Measurements from ENCODE around the gene VIPR1.

VIPR1 gene

GRCh38 chr3:42493798-42494151 lies 8.7 kb upstream of the VIPR1 start:
- DNase-seq = no peak

- DNase-seq = no peak
Observed at GRCh38 chr3:42495393-42495792, 7.0 kb upstream of the VIPR1 start.

DNA sequence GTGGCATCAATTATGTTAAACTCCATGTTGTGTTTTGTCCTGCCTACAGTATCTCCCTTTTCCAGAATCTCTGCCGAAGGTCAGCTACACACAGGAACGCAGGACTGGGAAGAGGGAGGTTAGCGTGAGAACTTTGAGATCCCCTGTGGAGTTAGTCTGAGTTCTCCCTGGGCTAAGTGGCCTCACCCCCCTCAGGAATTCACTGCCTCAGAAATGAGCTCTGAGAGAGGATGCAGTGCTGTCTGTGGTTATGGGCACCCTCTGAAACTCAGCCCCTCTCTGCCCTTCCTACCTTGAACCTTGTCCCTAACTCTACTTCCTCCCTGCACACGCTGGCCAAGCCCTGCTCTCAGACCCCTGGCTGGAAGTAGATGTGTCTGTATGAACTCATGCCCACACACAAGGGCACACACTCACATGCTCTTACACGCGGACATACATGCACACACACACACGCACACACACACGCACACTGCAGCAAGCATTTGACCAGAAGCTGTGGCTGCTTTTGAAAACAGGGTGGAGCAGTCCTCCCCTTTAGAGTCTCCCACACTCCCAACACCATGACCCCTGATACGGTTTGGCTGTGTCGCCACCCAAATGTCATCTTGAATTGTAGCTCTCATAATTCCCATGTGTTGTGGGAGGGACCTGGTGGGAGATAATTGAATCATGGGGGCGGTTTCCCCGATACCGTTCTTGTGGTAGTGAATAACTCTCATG lies 5.3 kb upstream of the VIPR1 start:
- no peak for DNase-seq

DNA sequence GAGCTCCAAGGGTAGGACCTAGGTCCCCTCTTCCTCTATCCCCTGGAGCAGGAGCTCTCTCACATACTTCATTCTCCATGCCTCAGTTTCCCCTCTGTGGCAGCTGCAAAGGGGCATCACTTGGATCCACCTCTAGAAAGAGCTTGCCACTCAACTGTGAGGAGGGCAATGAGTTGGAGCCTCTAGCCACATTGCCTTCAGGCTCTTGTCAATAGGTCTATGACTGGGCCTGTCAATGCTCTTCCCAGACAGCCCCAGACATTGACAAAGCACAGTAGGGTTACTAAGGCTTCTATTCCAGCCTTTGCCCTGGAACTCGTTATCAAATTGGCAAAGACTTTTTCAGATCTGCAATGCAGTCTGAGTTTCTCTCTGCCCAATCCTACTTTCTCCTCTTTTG lies 4.4 kb upstream of the VIPR1 start:
- DNase-seq = no peak

DNA sequence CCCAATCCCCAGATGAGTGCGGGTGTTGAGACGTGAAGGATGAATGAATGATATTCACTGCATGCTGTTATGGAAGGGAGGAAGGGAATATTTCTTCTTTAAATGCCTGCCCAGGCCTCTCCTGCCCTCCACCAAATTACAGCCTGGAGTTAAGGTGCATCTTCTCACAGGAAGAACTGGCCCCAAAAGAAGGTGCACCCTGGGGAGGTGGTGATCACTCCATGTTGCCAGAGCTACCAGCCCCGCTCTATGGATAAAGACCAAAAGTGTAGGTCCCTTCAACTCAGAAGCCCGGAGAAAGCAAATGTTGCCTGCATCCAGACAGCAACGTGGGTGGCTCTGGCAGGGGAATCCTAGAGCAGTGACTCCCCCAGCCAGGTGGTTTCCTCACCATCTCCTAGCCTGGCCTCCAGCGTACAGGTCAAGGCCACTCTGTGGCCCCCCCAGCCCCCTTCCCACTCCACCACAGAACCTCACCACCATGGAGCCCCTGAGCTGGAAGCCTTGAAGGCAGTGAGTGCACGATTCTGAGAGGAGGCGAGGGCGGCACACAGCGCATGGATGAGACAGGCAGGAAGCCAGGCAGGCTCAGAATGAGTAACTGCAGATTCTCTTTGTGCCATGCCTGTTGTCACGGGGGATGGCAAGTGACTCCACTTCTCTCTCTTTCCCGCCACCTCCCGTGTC lies 3.5 kb upstream of the VIPR1 start:
- no peak for DNase-seq

DNA sequence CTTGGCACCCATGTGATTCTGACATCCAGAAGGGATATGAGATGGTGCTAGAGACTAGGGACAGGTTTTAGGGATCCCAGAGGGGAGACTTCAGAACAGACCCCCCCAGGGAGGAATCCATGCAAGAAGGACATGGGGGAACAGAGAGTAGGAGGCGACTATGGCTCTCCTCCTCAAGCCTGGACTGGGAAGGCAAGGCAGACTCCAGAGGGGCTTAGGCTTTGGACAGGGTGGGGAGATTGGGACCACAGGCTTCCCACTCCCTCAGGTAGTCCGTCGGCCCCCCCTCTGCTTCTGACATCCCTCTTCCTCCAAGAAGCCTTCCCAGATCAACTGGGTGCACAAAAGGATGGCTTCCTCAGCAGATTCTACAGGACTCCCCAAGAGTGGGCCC lies 3.0 kb upstream of the VIPR1 start:
- no peak for DNase-seq

- no peak for DNase-seq
Observed at GRCh38 chr3:42500091-42500490, 2.4 kb upstream of the VIPR1 start.

DNA sequence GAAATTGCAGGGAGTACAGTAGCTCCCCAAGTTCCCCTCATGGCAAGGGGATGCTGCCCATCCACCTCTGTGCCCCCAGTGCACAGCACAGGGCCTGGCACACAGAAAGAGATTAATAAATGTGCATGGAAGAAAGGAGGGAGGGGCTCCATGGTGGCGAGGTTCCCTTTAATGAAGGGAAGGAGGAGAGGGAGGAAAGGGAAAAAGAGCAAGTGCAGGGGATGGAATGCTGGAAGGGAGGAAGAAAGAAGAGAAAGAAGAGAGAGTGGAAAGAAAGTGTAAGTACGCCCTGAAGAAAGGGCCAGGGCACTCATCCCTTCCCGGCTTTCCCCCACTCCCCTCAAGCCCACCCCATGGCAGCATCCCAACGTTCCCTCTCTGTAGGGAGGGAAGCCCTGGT lies 1.5 kb upstream of the VIPR1 start:
- no peak for DNase-seq

- DNase-seq = no peak
Observed at GRCh38 chr3:42501321-42501680, 1.1 kb upstream of the VIPR1 start.

DNA sequence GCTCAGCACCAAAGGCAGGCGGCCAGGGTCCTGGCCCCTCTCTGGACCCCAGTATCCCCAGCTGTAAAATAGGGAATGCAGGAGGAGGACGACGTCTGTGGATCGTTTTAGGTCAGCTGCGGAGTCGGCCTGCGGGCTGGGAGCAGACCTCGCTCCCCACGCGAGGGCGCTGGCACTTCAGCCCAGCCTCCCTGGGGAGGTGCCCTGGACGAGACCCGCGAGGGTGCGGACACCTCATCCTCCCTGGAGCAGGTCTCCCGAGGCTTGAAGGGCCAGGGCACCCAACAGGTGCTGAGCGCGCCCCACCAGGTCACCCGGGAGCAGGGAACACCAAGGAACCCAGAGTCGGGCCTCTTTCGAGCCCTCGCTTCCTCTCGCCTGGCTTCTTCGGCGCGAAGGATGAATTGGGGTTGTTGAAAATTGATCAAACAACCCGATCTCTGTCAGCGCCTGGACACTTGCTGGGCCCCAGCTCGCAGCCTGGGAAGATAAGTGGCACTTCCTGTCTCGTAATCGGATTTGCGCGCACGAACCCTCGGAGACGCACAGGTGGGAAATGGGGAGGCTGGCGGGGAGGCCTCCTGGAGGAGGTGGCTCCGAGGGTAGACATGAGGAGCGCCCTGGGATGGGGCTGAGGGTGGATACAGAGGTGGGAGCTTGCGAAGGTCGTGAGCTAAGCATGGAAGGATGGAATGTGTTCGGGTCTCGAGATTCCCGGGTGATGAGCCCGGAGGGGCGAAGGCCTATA lies 588 bp upstream of the VIPR1 start:
- DNase-seq = peak; percentile 37

- DNase-seq = no peak
Observed at GRCh38 chr3:42503251-42503924, 945 bp downstream of the VIPR1 start.

DNA sequence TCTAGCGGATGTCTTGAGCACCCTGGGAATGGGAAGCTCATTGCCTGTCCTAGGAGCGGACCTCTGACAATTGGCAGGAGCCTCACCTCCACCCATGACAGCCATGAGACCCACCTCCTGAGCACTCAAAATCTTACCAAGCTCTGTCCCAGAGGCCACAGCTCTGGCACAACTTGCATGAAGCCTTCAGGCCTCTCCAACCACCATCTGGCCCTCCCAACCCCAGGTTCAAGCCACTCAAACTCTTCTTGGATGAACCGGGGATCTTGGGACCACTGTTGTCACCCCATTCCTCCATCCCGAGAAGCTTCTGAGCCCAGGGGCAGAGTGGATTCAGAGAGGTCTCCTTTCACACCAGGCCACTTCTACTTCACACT lies 1.5 kb downstream of the VIPR1 start:
- no peak for DNase-seq

DNA sequence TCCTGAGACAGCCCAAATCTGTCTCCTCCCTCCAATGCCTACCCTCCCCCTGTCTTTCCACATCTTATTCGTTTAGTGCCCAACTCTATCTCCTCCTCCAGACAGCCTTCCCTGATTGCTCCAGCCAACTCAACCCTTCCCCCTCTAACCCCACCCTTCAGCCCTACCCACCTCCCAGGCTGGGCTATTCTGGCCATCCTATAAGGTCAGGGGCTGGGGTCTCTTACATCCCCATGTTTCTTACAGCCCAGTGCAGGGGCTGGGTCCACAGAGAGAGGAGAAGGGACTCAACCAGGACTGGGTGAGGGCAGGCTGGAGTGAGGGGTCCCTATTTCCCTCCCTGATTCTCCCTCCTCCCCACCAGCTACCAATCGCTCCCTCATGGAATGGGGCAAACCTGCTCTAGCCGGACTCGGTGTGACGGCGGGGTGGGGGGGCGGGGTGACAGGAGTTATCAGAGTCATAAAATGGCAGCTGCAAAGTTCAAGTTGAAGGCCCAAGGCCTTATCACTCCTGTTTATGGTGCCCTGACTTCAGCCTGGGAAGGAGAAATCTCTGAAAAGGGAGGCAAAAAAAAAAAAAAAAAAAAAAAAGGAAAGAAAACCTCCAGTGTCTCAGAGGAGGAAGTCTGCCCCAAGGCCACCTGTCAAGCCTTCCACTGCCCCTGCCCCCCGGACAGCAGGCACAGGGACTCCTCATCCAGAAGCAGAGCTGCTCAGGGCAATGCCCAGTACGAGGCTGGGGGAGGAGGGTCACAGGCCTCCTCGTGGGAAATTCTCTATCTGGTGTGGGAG lies 2.1 kb downstream of the VIPR1 start:
- no peak for DNase-seq

GRCh38 chr3:42505128-42505848 lies 2.8 kb downstream of the VIPR1 start:
- no peak for DNase-seq

DNA sequence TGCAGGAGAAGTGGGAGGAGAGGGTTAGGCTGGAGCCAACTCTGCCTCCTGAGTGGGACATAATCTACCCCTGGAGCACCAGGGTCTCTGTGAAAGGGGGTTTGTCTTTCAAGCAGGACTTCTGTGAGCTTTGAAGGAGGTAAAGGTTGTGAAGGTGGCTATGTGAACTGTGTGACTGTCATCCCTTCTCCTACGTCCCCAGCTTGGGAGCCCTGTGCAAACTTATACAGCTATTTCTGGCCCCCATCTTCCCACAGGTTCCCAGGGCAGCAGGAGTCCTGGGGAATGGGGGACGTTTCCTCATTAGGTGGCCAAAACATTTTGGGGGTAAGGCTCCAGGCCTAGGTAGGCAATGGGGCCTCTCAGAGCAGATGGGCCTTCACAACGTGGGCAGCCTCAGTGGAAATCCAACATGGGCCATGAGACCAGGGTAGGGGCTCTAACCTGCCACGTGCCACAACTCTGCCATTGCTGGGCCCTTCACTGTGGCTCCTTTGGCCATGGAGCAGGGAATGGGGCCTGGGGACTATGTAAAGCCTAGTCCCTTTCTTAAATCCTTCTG lies 3.5 kb downstream of the VIPR1 start:
- no peak for DNase-seq

DNA sequence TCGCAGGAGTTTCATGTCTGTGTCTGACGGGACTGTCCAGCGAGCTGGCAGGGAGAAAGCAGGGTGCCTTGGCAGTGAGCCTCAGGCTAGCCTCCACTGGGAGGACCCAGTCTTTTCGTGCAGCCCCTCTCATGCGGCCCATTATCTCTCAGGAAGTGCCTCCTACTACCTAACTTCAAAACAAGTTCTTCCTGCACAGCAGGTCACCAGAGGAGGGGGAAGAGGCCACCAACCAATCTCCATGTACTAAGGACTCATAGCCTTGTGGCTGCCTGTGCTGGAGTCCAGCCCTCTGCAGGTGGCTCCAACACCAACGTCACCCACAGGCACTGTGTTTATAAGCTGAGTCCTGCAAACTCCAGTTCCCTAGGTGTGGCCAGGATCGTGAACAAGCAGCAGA lies 4.8 kb downstream of the VIPR1 start:
- no peak for DNase-seq

- DNase-seq = no peak
Observed at GRCh38 chr3:42507761-42508335, 5.4 kb downstream of the VIPR1 start.

- DNase-seq = no peak
Observed at GRCh38 chr3:42508562-42508961, 6.1 kb downstream of the VIPR1 start.

DNA sequence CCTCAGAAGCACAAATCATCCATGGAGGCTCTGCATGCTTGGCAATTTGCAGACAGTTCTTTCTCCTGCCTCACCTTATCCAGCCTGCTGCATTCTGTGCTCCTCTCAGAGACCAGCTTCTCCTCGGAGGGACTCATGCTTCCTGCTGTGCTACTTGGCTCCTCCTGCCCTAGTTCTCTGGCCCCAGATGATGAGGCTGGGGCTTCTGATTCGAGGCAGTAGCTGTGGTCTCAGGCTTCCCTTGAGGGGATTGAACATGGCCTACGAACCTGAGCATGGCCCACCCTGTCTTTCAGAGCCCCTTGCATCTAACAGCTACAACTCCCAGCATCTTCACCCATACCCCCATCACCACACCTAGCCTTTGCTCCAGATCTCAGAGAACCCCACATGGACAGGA lies 6.7 kb downstream of the VIPR1 start:
- DNase-seq = no peak

DNA sequence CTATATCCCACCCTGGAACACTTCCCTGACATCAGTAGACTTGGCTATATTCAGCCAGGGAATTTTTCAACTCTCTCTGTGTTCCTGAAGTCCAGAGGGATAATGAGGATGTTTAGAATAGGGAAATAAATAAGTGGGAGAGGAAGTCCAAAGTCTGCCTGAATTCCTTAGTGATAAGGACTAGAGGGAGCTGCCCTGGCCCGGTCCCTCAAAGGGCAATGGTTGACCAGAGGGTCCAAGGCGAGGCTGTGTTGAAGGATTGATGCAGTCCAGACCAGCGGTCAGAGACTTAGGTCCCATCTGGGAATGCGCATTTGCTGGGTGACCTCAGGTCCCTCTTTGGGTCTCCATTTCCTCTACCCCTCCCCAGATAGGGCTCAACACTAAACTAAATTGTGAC lies 7.9 kb downstream of the VIPR1 start:
- no peak for DNase-seq

DNA sequence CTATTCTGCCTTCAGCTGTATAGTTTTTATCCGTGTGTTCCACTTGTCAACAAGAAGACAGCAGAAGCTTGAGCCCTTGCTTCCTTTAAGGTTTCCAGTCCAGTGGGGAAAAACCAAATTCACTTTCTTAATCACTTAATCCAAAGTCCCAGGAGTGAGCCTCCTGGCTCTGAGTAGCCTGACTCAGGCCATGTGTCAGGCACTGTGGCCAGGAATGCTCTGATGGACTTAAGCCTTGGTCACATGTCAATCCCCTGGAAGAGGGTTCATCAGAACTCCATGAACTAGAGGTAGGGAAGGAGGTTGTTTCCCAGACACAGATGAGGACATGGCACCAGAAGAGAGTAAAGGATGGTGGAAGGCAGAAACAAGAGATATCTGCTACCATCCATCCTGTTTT lies 8.8 kb downstream of the VIPR1 start:
- DNase-seq = no peak
